GM12801 (cell line): ENCODE data around the gene SEMA6B.

Experiments used
- CTCF ChIP-seq: IDR thresholded peaks from one replicate; pipeline ENCODE4 v1.5.1; 2011; ENCODE audit warnings: control low read depth; ENCODE audit not compliant: insufficient read length; ENCODE audit errors: extremely low read depth

Gene SEMA6B

GRCh38 chr19:4575267-4576015 lies 16.0 kb upstream of the SEMA6B start:
- TF ChIP-seq CTCF, result no peak

DNA sequence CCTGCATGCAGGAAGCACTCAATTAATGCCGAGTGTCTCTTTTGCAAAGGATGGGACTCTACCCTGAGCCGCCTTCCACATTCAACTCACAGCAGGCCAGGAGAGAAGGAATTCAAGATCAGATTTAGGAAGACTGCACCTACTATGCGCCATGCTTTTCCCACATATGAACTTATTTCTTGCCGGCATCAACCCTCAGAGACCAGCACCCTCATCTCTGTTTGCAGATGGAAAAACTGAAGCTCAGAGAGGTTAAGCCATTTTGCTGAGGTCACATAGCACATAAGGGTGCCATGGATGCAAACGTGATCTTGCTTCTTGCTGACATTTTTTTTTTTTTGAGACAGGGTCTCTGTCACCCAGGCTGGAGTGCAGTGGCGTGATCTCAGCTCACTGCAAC lies 14.2 kb upstream of the SEMA6B start:
- no peak for TF ChIP-seq CTCF

DNA sequence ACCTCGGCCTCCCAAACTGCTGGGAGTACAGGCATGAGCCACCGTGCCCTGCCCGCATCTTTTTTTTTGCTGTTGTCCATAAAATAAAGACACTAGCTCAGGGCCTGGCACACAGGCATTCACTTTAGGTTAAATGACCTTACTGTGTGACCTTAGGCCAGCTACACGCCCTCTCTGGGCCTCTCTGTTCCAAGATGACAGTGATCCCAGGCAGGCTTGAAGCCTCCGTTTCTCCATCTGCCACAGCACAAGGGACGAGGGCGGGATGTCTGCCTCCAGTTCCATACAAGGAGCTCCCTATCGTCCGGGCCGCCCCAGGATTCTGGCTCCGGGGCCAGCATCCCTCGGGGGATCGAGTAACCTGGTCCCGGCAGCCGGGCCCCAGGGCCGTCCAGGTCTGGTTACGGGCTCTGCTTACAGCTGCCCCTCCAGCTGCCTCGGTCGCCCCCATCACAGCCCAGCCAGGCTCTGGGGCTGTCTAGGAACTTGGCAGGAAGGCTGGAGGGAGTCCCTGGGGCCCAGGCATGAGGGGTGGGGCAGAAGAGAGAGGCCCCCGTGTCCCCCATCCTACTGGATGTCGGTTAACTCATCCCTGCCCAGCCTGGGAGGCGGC lies 11.9 kb upstream of the SEMA6B start:
- TF ChIP-seq CTCF, result no peak

- TF ChIP-seq CTCF, result no peak
These were observed 11.4 kb upstream of the SEMA6B start for GRCh38 chr19:4570916-4571304.

- TF ChIP-seq CTCF, result no peak
These were observed 10.9 kb upstream of the SEMA6B start for GRCh38 chr19:4570402-4570801.

DNA sequence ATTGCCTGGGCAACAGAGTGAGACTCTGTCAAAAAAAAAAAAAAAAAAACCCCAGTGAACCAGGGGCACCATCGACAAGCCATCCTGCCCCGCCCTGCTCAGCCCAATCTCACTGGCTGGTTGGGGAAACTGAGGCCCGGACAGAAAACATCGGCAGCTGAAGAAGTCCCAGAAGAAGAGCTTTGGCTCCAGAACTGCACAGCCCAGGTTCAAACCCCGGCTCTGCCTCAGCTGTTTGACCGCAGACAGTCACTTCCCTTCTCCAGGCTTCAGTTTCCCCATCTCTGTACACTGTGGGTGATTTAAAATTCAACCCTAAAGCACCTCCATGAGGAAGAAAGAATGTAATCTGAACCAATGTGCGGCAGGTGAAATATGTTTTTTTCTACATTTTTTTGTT lies 9.4 kb upstream of the SEMA6B start:
- no peak for TF ChIP-seq CTCF

DNA sequence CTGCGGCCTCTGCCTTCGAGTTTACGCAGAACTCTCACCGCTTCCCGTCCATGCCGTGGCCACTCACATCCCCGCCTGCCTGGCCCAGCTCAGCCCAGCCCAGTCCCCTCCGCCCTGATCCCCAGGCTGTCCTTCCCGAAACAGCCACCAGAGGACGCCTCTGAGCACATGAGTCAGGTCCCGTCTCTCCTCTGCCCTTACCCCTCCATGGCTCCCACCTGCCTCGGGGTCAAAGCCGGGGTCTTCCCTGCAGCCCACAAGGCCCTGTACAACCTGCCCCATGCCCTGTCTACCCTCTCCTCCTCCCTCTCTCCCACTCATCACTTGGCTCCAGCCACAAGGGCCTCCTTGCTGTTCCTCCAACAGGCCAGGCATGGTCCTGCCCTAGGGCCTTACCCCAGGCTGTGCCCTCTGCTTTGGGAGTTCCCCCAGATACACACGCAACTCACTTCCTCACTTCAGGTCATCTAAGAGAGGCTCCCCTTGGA lies 8.1 kb upstream of the SEMA6B start:
- no peak for TF ChIP-seq CTCF
